Occipital lobe (tissue), 2 donors: ENCODE measurements around the gene MYO6. TPM values are rescaled to one million over a fixed set of nuclear protein-coding genes. Genes with fewer than 3 reads are reported as not detected.

ENCODE experiments used
- DNase-seq: peaks from one replicate; lab custom pipeline; 2025; lab: John Stamatoyannopoulos, UW
- total RNA-seq: library from RNA; depleted of rRNA; stranded (reverse); fragments of >200 nt; gene quantifications from one replicate; pipeline ENCODE4 v1.2.3, GENCODE V29; 2014

Gene MYO6
- total RNA-seq, 1 donor from 2014 or later: 15.8 TPM

DNA sequence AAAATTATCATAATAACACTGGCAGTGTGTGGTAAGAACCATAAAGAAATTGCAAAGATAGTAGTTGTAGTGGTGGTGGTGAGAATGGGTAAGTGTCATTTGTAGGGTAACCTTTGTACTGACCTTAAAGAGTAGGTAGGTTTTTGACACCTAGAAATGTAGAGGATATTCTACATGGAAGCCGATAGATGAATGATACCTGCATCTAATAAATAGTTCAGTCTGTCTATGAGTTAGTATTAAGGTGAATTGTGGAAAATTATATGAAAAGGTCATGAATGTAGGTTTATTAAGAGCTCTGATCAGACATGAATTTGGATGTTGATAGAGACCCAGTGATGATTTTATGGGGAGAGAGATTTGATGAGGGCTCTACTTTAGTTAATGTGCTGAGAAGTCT is 78.1 kb downstream of the MYO6 start:
- no peak for DNase-seq

DNA sequence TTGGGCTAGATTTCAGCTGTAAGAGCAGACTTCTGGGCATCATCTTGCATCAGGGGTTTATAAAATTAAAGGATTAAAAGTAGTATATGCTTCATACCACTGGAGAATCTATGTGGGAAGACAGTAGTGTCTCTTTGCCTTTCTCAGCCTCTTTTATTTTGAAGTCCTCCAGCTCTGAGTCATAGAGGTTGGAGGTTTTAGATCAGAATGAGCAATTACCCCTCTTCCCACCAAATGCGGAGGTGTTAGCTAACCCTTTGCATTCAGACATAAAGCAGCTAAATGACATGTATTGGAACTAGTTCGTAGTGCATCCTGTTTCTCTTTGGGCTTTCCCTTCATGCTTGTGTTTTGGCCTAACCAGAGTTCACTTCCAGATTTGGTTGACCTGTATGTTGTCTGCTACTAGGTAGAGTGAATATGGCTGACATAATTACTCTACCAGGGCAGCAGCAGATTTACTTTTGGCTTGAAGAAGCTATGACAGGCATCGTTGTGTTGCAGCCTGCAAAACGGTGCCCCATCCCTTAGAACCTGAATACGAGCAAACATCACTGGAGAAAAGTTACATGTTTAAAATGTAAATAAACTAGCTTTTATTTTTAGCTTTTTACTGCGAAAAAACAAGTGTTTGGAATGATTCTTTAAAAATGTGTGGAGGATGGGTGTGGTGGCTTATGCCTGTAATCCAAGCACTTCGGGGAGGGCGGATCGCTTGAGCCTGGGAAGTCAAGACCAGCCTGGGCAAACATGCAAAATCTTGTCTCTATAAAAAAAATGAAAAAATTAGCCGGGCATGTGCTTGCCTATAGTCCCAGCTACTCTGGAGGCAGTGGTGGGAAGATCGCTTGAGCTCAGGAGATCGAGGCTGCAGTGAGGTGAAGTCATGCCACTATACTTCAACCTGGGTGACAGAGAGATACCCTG is 82.2 kb downstream of the MYO6 start:
- no peak for DNase-seq

DNA sequence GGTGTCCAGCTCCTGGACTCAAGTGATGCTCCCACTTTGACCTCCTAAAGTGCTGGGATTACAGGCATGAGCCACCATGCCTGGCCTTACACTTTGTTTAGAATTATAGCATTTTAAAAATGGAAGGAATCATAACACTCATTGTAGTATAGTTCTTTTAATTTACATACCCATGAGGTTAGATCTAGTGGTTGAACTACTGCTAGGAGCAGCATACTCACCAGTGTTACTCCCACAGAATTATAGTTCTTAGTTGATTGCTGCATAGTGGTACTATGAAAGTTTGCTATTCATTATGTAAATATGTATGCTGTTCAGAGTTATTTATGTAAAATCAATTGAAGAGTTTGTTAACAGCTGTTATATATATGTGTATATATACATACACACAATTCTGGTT is 85.4 kb downstream of the MYO6 start:
- no peak for DNase-seq

DNA sequence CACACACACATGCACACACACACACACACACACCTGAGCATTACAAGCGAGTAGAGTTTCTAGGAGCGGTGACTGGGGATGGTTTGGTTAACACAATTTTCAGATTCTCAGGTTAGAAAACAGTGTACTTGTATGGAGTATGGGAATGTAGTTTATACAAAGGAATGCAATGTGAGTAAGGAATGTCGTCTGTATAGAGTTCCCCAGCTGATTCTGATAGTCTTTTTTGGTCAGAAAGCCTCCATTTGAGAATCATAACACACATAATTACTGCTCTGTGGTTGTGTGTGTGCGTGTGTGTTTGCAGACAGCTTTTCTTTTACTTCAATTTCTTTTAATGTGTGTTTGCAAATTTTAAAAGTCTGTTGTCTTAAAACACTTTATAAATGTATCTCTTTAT is 93.2 kb downstream of the MYO6 start:
- DNase-seq: no peak

DNA sequence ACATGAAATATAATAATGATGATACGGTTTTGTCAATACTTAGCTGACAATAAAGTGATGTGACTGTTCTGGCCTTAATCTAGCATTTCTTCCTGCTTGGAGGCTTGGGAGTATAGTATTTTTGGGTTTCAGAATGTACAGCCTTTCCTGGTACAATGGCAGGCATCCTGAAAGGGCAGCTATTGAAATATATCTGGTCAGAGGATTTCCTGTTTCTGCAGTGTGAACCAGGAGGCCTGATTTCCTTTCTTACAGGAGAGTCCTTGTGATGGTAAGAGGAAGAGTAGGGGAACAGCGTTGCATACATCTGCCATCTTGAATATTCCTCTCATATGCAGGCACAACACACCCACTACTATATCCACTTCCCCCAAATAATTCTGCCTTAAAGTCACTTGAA is 93.7 kb downstream of the MYO6 start:
- no peak for DNase-seq

DNA sequence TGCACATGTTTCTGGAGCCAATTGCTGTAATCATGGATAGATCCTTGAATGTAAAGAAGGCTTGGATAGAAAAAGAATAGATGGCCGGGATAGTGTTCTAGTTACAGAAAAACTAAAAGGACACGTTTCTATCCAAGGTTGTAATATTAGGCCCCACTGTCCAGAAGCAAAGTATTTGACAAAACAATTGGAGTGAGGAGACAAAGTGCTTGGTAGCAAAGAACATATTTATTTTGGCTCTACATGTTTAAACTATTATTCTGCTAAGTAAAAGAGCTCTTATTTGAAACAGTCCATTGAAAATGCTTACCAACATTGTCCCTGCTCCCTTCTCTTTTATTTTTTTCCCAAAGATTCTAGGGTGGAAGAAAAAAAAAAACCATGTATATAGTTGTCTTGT is 94.4 kb downstream of the MYO6 start:
- DNase-seq: no peak

DNA sequence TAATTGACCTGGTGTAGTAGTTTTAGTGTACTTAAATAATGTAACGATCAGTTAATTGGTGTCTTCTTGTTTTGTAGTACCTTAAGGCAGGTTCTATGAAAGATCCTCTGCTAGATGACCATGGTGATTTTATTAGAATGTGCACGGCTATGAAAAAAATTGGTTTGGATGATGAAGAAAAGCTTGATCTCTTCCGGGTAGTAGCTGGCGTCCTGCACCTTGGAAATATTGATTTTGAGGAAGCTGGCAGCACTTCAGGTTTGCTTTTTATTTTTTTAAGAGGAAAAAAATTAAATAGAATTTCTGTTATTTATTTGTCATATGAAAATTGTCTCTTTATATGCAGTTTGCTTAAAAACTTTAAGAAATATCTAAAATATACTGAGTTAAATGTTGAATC is 99.2 kb downstream of the MYO6 start:
- DNase-seq: no peak

DNA sequence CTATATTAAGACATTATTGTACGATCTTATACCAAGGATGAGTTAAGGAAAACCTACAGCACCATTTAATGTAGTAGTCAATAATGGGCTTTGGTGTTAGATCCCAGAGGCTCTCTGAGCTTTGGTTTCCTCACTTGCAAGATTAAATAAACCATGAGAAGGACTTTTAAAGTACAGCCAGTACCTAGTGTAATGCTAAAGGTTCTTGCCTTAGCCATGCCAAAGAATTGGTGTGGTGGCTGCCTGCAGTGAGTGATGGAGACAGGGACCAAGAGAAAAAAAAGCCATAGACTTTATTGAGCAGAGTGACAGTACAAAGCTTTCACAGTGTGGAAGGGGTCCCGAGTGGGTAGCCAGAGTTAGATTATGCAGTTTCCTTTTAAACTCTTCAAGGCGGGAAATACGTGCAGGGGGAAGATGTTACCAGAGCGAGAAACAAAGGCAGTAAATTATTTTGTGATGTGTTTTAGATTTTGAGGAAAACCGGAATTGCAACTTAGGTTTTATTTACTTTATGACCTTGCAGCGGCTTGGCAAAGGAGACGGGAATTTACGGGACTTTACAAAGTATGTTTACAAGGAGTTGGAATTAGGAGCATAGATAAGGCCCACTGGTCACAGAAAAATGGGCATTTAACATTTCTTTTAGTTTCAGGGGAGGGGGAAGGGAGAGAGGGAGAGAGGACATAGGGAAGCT is 100.4 kb downstream of the MYO6 start:
- no peak for DNase-seq

DNA sequence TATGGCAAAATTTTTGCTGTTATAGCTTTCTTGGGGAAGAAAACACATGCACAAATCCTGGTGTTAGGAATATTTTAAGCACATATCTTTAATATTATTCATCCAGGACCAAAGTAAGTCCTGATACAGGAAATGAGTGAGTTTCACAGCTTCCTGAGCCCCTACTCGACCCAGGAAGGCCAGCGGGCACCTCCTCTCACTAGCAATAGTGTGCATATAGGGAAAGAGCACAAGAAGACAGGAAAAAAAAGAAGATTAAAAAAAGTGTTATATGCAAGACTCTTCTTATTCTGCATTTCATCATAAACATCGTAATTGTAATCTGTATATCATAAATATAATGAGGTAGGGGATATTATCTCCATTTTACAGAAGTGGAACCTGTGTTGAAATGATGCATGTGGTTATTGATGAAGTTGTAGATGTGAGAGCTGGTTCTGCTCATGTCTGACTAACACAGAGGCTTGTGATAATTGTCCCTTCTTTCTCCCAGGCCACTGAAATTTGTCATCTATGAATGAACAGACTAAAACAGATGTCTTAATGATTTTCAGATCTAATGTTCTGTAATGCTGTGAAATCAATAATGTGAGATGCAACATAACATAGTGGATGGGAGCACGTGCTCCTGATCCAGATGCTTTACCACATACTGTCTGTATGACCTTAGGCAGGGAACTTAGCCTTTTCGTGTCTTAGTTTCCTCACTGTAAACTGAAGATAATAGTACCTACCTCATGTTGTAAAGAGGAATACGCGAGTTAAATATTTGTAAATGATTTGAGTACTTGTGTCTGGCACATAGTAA is 101.2 kb downstream of the MYO6 start:
- no peak for DNase-seq

DNA sequence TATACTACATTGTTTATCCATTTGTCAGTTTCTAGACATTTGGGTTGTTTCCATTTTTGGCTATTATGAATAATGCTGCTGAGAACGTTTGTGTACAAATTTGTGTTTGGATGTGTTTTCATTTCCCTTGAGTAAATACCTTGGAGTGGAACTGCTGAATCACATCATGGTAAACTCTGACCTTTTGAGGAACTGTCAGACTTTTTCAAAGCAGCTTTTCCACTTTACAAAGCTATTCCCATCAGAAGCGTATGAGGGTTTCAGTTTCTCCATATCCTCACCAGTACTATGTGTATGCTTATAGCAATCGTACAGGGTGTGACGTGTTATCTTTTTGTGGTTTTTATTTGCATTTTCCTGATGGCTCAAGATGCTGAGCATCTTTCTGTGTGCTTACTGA is 103.7 kb downstream of the MYO6 start:
- DNase-seq: no peak

DNA sequence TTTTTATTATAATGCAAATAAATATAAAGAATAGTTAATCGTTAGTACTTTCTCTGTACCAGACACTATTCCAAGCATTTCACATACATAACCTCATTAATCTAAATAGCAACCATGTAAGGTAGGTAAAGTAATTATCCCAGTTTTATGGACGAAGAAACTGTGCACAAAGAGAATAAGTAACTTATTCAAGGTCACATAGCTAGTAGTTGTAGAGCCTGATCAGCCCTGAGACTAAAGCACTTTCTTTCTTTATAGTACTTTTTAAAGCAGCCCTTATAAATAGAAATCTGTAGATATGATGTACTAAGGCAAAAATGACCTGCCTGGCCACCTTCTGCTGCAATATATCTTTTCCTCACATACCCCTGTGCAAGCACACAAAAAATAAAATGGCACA is 104.8 kb downstream of the MYO6 start:
- DNase-seq: no peak

DNA sequence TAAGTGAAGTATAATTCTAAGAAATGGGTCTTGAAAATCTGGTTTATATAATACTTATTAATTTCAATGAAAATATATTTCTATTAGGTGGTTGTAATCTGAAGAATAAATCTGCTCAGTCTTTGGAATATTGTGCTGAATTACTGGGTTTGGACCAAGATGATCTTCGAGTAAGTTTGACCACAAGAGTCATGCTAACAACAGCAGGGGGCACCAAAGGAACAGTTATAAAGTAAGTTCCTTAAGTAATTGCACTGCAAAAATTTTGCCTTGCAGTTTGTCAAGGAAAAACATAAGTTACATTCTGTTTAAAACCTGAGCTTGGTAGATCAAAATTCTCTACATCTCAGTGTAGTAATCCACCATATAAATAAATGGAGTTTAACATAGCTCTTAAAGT is 106.0 kb downstream of the MYO6 start:
- no peak for DNase-seq

DNA sequence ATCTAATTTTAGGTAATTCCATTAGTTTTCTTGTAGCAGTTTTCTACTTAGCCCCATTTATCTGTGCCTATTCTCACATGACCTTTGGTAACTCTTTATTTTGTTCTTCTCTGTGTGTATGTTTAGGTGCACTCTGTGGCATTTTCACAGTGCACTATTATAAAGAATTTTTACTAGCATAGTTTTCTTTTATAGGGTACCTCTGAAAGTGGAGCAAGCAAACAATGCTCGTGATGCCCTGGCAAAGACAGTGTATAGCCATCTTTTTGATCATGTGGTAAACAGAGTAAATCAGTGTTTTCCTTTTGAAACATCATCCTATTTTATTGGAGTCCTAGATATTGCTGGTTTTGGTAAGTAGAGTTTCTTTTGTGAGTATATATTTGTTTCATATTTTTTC is 107.9 kb downstream of the MYO6 start:
- DNase-seq: no peak

DNA sequence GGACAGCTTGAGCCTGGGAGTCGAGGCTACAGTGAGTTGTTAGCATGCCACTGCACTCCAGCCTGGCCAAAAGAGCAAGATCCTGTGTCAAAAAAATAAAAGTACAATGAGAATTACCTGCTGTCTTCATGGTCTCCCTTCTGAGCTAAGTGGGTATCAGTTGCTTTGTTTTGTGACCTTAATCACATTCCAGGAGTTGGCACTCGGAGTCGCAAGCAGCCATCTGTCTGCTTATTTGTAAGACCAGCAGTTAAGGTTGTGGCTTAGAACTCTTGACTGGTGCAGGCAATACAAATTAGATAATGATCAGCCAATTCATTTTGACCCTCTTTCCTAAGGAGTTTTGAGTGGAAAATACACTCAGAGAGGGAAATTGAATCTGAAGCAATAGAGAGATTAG is 114.0 kb downstream of the MYO6 start:
- no peak for DNase-seq

DNA sequence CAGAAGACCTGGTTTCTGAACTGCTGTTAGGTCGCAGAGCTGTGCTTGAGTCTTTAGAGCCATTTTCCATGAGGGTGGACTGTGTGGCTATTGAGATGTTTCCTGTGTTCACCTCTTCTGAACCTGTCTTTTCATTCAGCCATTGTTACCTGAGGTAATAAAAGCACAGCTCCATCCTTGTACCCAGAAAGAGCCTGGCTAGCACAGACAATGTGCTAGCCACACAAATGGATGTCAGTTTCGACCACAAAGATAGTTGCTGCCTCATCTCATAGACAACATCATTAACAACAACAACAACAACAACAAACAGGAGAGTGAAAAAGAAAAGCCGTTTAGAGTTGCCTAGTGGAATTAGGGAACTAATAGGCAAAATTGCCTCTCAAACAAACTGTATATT is 114.7 kb downstream of the MYO6 start:
- no peak for DNase-seq

DNA sequence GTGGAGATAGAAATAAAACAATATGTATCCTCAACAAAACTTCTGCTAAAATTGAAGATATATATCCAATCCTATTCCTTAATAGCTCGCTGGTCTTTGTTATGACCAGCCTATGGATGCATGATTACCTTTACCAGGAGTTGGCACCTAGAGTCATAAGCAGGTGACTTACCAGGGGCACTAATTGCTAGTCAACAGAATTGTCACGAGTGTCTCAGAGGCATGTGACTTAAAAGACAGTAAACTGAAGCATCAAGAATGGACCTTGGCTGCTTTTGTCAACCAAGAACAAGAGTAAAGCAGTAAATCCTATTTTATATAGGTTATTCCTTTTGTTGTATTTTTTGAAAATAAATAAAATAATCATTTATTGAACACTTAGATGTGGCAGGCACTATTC is 115.4 kb downstream of the MYO6 start:
- DNase-seq: no peak

DNA sequence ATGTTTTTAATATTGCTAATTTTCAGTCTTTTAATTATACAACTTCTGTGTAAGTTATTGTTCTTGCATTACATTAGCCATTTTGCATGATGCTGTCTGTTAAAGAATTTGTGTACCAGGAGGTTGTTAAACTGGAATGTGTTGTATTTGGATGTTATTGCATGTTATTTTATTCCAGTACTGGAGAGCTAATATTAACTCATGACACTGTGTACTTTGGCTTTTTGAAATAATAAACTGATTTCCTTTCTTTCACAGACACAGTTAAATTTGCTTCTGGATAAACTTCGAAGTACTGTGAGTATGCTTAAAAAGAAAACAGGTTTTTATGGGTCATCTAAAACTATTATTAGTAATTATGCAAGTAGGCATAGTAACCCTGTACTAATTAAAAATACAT is 121.3 kb downstream of the MYO6 start:
- no peak for DNase-seq

DNA sequence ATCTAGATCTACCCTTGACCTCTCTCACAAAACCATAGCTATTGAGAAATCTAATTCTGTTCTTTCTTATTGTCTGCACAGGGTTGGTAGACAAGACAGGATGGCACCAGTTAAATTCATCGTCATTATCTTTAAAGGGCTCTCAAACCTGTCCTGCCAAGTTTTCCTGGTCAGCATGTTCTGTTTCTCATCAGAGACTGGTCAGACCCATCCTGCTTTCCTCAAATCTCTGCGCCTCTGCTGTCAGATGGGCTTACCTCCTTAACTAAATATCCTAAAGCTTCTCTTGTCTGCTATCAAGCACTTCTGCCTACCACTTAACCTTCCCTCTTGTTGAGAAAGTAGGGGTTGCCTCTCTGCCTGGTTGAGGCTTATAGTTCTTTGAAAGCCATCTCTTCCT is 125.2 kb downstream of the MYO6 start:
- no peak for DNase-seq

DNA sequence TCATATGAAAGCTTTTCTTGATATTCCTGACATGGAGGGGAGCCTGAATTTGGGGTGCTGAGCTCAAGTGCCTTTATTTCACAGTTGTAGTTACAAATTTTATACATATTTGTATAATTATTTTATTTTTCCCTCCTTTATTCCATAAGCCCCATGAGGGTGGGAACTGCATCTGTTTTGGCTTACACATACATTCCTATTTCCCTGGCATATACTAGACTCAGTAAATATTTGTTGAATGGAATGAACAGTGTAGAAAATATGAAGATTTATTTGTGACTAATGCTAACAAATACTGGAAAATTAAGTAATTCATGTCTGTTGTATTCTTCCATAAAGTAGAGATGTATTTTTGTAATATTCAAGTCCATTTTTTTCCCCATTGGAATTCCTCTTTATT is 127.1 kb downstream of the MYO6 start:
- no peak for DNase-seq

DNA sequence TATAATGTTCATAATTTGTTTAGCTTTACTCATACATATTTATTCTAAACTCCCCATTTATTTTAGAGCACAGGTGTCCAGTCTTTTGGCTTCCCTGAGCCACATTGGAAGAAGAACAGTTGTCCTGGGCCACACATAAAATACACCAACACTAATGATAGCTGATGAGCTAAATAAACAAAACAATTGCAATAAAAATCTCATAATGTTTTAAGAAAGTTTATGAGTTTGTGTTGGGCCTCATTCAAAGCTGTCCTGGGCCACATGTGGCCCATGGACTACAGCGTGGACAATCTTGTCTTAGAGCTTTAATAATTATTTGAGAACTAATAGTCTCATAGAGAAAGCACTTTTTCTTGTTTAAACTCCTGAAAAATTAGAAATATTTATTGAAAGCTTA is 131.3 kb downstream of the MYO6 start:
- no peak for DNase-seq

DNA sequence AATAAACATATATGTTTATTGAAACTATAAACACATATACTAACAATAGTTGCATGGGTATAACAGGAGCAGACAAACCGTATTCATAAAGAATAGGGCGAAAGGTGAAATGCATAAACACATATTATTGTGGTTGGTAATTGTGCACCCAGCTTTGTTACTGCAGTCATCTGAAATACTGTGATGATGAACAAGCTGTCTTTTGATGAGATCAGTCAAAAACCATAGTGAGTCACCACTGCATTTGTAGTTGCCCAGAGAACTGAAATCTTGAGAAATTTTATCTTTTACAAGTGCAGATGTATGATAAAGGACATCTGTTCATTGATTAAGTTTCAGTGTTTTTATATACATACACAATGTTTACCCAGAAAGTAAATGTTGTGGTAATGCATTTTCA is 133.7 kb downstream of the MYO6 start:
- DNase-seq: no peak

DNA sequence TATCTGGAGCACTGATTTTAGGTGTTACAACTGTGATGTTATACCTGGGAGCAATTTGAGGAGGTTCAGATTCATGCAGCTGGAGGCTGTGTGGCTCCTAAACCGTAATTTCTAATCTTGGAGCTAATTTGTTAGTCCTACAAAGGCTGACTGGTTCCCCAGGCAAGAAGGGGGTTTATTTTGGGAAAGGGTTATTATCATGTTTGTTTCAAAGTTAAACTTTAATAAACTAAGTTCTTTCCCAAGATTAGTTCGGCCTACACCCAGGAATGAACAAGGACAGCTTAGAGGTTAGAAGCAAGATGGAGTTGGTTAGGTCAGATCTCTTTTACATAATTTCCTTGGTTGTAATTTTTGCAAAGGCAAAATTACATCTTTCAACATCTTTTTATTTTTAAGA is 135.8 kb downstream of the MYO6 start:
- DNase-seq: no peak
